ENCODE results near the gene CDC25A. TPM values are rescaled to one million over a fixed set of nuclear protein-coding genes. Genes with fewer than 3 reads are reported as not detected.

CDC25A gene
- total RNA-seq, 5 donors from 2014 or later (not counting 1 experiment from before 2014, with no cell fraction given) = 0.28 to 1.1 (median 0.44) TPM

- H3K36me3 ChIP-seq (ENCODE audit: control insufficient read depth in 2 of 2, extremely low read depth in 1 of 2, insufficient read depth in 1 of 2, low read length in 1 of 2) = no peaks in the 10 kb centered on the region
- Mint-ChIP-seq H3K4me1 (no peaks in the 10 kb centered on the region), H3K36me3 (no peaks in the 10 kb centered on the region), H3K27me3 (peaks cover 0 to 4% of the 10 kb centered on the region in 2 donors), H3K27ac (no peak overlapping the region), H3K4me3 (no peak overlapping the region), H3K9me3 (no peaks in the 10 kb centered on the region)
- no peaks in the 10 kb centered on the region for H3K4me1 ChIP-seq (ENCODE audit: control insufficient read depth in 1 of 2, extremely low read depth in 1 of 2, insufficient read depth in 2 of 2, low read length in 2 of 2)
- no peak for DNase-seq
- no peak overlapping the region for H3K4me3 ChIP-seq (ENCODE audit: control insufficient read depth in 1 of 2, extremely low read depth in 1 of 2, low read length in 1 of 2)
- CTCF ChIA-PET = no interaction called here
- POLR2A ChIA-PET = no interaction called here
- 92% methylated on average over 2 of the region's 5 CpGs for WGBS (ENCODE audit: insufficient coverage)
- peaks cover 0 to 3% of the 10 kb centered on the region in 2 experiments for H3K27me3 ChIP-seq (replicated peaks in 1 of 2; ENCODE audit: control insufficient read depth in 2 of 2, extremely low read depth in 1 of 2, insufficient read depth in 2 of 2, low read length in 1 of 2)
- no peak overlapping the region for H3K27ac ChIP-seq (ENCODE audit: low read length)
- H3K9me3 ChIP-seq = no peaks in the 10 kb centered on the region
- ATAC-seq (replicated peaks in 1 of 4) = no peak
Observed at GRCh38 chr3:48180531-48181253, 7.5 kb downstream of the CDC25A start.

DNA sequence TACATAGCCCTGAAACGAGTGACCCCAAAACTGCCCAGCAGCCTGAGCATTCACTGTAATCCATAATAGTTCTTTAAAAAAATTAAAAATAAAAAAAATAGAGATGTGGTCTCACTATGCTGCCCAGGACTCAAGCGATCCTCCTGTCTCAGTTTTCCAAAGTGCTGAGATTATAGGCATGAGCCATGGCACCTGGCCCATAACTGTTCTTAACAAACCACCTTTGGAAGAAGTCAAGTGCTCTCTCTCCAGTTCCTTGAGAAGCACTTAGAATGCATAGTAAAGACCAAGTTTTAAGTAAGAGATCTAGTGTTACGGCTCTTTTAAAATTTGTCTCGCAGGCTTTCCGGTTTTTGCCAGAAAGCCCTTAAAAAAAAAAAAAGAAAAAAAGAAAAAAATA lies 8.2 kb downstream of the CDC25A start:
- H3K4me3 ChIP-seq (ENCODE audit: control insufficient read depth in 1 of 2, extremely low read depth in 1 of 2, low read length in 1 of 2) = no peak overlapping the region
- H3K9me3 ChIP-seq = no peaks in the 10 kb centered on the region
- ATAC-seq (replicated peaks in 1 of 4) = no peak
- ChIA-PET CTCF (no interaction called here), POLR2A (no interaction called here)
- peaks cover 0 to under 1% of the 10 kb centered on the region in 2 experiments for H3K27me3 ChIP-seq (replicated peaks in 1 of 2; ENCODE audit: control insufficient read depth in 2 of 2, extremely low read depth in 1 of 2, insufficient read depth in 2 of 2, low read length in 1 of 2)
- Mint-ChIP-seq H3K4me3 (no peak overlapping the region), H3K27me3 (peaks cover 0 to 3% of the 10 kb centered on the region in 2 donors), H3K9me3 (no peaks in the 10 kb centered on the region), H3K36me3 (no peaks in the 10 kb centered on the region), H3K4me1 (no peaks in the 10 kb centered on the region), H3K27ac (no peak overlapping the region)
- H3K4me1 ChIP-seq (ENCODE audit: control insufficient read depth in 1 of 2, extremely low read depth in 1 of 2, insufficient read depth in 2 of 2, low read length in 2 of 2) = no peaks in the 10 kb centered on the region
- no CpG with 5 or more reads among the region's 5 CpGs for WGBS (ENCODE audit: insufficient coverage)
- no peak overlapping the region for H3K27ac ChIP-seq (ENCODE audit: low read length)
- H3K36me3 ChIP-seq (ENCODE audit: control insufficient read depth in 2 of 2, extremely low read depth in 1 of 2, insufficient read depth in 1 of 2, low read length in 1 of 2) = no peaks in the 10 kb centered on the region
- no peak for DNase-seq

DNA sequence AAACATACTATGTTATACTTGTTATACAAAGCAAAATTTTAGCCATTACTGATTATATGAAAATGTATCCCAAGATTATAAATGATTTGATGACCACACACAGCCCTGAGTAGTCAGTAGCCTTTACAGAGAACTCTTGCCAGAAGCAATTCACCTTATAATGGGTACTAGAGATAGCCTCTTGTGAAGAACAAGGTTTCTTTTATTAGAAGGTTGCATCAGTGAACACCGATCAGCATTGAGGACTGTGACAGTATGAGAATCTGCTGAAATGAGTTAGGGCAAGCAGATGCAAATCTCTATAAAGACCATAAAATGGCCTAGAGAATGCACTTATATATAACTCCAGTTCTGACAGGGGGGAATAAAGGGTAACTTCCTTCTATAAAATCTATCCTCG lies 10.1 kb downstream of the CDC25A start:
- no CpG with 5 or more reads among the region's 2 CpGs for WGBS (ENCODE audit: insufficient coverage)
- no peaks in the 10 kb centered on the region for H3K27me3 ChIP-seq (replicated peaks in 1 of 2; ENCODE audit: control insufficient read depth in 2 of 2, extremely low read depth in 1 of 2, insufficient read depth in 2 of 2, low read length in 1 of 2)

DNA sequence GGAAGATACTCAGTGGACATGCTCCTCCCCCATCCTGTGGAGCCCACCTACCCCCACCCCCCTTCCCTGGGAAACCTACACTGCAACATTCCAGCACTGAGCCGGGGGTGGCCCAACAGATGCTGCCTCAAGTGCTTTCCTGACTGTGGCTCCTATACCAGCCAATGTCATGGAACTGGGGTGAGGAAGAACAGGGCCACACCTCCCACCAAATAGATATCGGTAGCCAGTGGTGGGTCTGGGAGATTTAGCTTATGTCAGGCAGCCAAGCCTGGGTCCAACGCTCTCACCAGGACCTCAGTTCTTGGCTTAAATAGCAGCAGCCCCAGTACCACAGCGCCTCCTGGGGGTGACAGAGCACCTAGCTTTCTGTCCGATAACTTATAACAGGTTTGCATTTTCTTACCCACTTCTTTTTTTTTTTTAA lies 30.3 kb downstream of the CDC25A start:
- H3K4me3 ChIP-seq (ENCODE audit: control insufficient read depth in 1 of 2, extremely low read depth in 1 of 2, low read length in 1 of 2) = no peak overlapping the region
- ATAC-seq (replicated peaks in 1 of 4) = peak in 1 of 4 experiments; percentile 29
- Mint-ChIP-seq H3K4me1 (no peaks in the 10 kb centered on the region), H3K36me3 (no peaks in the 10 kb centered on the region), H3K4me3 (no peak overlapping the region), H3K27ac (no peak overlapping the region), H3K27me3 (no peaks in the 10 kb centered on the region), H3K9me3 (no peaks in the 10 kb centered on the region)
- peak in 25 of 35 experiments; percentile 8 to 58 (median 31) for DNase-seq
- no peaks in the 10 kb centered on the region for H3K36me3 ChIP-seq (ENCODE audit: control insufficient read depth in 2 of 2, extremely low read depth in 1 of 2, insufficient read depth in 1 of 2, low read length in 1 of 2)
- H3K9me3 ChIP-seq = no peaks in the 10 kb centered on the region
- CTCF ChIA-PET = interaction anchor here in 1 of 2 donors (0.5 to 1.7 kb wide), 4 partner anchors 168 to 1609 kb away, joined by 3 to 12 read pairs (median 4); no protein-coding TSS in a partner anchor
- H3K27me3 ChIP-seq (replicated peaks in 1 of 2; ENCODE audit: control insufficient read depth in 2 of 2, extremely low read depth in 1 of 2, insufficient read depth in 2 of 2, low read length in 1 of 2) = no peaks in the 10 kb centered on the region
- H3K4me1 ChIP-seq (ENCODE audit: control insufficient read depth in 1 of 2, extremely low read depth in 1 of 2, insufficient read depth in 2 of 2, low read length in 2 of 2) = no peaks in the 10 kb centered on the region
- POLR2A ChIA-PET = no interaction called here
- H3K27ac ChIP-seq (ENCODE audit: low read length) = no peak overlapping the region
- 81% methylated on average over 3 of the region's 5 CpGs for WGBS (ENCODE audit: insufficient coverage)

More for the DNA sequence above, 10.1 kb downstream of the CDC25A start:
- CTCF ChIA-PET = no interaction called here
- H3K4me3 ChIP-seq (ENCODE audit: control insufficient read depth in 1 of 2, extremely low read depth in 1 of 2, low read length in 1 of 2) = no peak overlapping the region
- no peaks in the 10 kb centered on the region for H3K36me3 Mint-ChIP-seq
- H3K4me1 Mint-ChIP-seq = no peaks in the 10 kb centered on the region
- no peaks in the 10 kb centered on the region for H3K9me3 Mint-ChIP-seq
- H3K9me3 ChIP-seq = no peaks in the 10 kb centered on the region
- ATAC-seq (replicated peaks in 1 of 4) = no peak
- POLR2A ChIA-PET = no interaction called here
- no peaks in the 10 kb centered on the region for H3K36me3 ChIP-seq (ENCODE audit: control insufficient read depth in 2 of 2, extremely low read depth in 1 of 2, insufficient read depth in 1 of 2, low read length in 1 of 2)
- no peak for DNase-seq
- no peaks in the 10 kb centered on the region for H3K4me1 ChIP-seq (ENCODE audit: control insufficient read depth in 1 of 2, extremely low read depth in 1 of 2, insufficient read depth in 2 of 2, low read length in 2 of 2)
- H3K27me3 Mint-ChIP-seq = no peaks in the 10 kb centered on the region
- H3K27ac ChIP-seq (ENCODE audit: low read length) = no peak overlapping the region
- H3K4me3 Mint-ChIP-seq = no peak overlapping the region
- no peak overlapping the region for H3K27ac Mint-ChIP-seq

GRCh38 chr3:48157202-48157840 lies 30.9 kb downstream of the CDC25A start:
- ATAC-seq (replicated peaks in 1 of 4) = no peak
- H3K27me3 Mint-ChIP-seq = no peaks in the 10 kb centered on the region

GRCh38 chr3:48156163-48156562 lies 32.1 kb downstream of the CDC25A start:
- H3K4me3 Mint-ChIP-seq = no peak overlapping the region
- ChIA-PET CTCF (interaction anchor here in 1 of 2 donors (0.7 to 1.4 kb wide), 2 partner anchors 319 to 331 kb away, joined by 3 to 4 read pairs; no protein-coding TSS in a partner anchor), POLR2A (no interaction called here)
- no peaks in the 10 kb centered on the region for H3K36me3 Mint-ChIP-seq
- no peaks in the 10 kb centered on the region for H3K27me3 ChIP-seq (replicated peaks in 1 of 2; ENCODE audit: control insufficient read depth in 2 of 2, extremely low read depth in 1 of 2, insufficient read depth in 2 of 2, low read length in 1 of 2)
- no peaks in the 10 kb centered on the region for H3K36me3 ChIP-seq (ENCODE audit: control insufficient read depth in 2 of 2, extremely low read depth in 1 of 2, insufficient read depth in 1 of 2, low read length in 1 of 2)
- no peaks in the 10 kb centered on the region for H3K27me3 Mint-ChIP-seq
- WGBS (ENCODE audit: insufficient coverage) = no CpG with 5 or more reads among the region's 2 CpGs
- no peak for DNase-seq
- no peak overlapping the region for H3K4me3 ChIP-seq (ENCODE audit: control insufficient read depth in 1 of 2, extremely low read depth in 1 of 2, low read length in 1 of 2)
- no peak for ATAC-seq (replicated peaks in 1 of 4)
- H3K4me1 ChIP-seq (ENCODE audit: control insufficient read depth in 1 of 2, extremely low read depth in 1 of 2, insufficient read depth in 2 of 2, low read length in 2 of 2) = no peaks in the 10 kb centered on the region
- H3K4me1 Mint-ChIP-seq = no peaks in the 10 kb centered on the region
- H3K9me3 Mint-ChIP-seq = no peaks in the 10 kb centered on the region
- H3K27ac ChIP-seq (ENCODE audit: low read length) = no peak overlapping the region
- no peaks in the 10 kb centered on the region for H3K9me3 ChIP-seq
- H3K27ac Mint-ChIP-seq = no peak overlapping the region

More at GRCh38 chr3:48157202-48157840, 30.9 kb downstream of the CDC25A start:
- WGBS (ENCODE audit: insufficient coverage) = no CpG with 5 or more reads among the region's 5 CpGs
- ChIA-PET CTCF (interaction anchor here (0.5 to 1.7 kb wide), 5 partner anchors 167 to 1610 kb away, joined by 3 to 12 read pairs (median 4); no protein-coding TSS in a partner anchor), POLR2A (no interaction called here)
- DNase-seq = no peak
- H3K9me3 Mint-ChIP-seq = no peaks in the 10 kb centered on the region
- Histone ChIP-seq H3K4me1 (ENCODE audit: control insufficient read depth in 1 of 2, extremely low read depth in 1 of 2, insufficient read depth in 2 of 2, low read length in 2 of 2) (no peaks in the 10 kb centered on the region), H3K27ac (ENCODE audit: low read length) (no peak overlapping the region), H3K9me3 (no peaks in the 10 kb centered on the region), H3K36me3 (ENCODE audit: control insufficient read depth in 2 of 2, extremely low read depth in 1 of 2, insufficient read depth in 1 of 2, low read length in 1 of 2) (no peaks in the 10 kb centered on the region), H3K4me3 (ENCODE audit: control insufficient read depth in 1 of 2, extremely low read depth in 1 of 2, low read length in 1 of 2) (no peak overlapping the region), H3K27me3 (replicated peaks in 1 of 2; ENCODE audit: control insufficient read depth in 2 of 2, extremely low read depth in 1 of 2, insufficient read depth in 2 of 2, low read length in 1 of 2) (no peaks in the 10 kb centered on the region)
- no peaks in the 10 kb centered on the region for H3K4me1 Mint-ChIP-seq
- H3K4me3 Mint-ChIP-seq = no peak overlapping the region
- no peaks in the 10 kb centered on the region for H3K36me3 Mint-ChIP-seq
- no peak overlapping the region for H3K27ac Mint-ChIP-seq

Measured in T-cell (primary cell).